Measurements from ENCODE around the gene SH2B2.
A peak's percentile ranks its signal among the peaks of the same experiment; 100 is the strongest.

Gene SH2B2

GRCh38 chr7:102286237-102287110 lies at the start of gene SH2B2:
Gene SH2B2, plus strand, starts transcription at chr7:102286868. Its CDS starts 13,683 bp downstream, at chr7:102300551.
- peaks cover 6% of the 10 kb centered on the region for H3K4me1 ChIP-seq (ENCODE audit: control insufficient read depth, low read depth, low read length)
- H3K27me3 ChIP-seq (ENCODE audit: control insufficient read depth, insufficient read depth, low read length), result peaks cover 15% of the 10 kb centered on the region
- H3K27ac ChIP-seq (ENCODE audit: low read length), result no peak within 1 kb of the TSS
- no peaks in the 10 kb centered on the region for H3K36me3 ChIP-seq (ENCODE audit: control insufficient read depth, low read depth, low read length)
- peak within 1 kb of the TSS; percentile 67 for H3K9ac ChIP-seq (ENCODE audit: low read length)
- H3K9me3 ChIP-seq (ENCODE audit: control insufficient read depth, low read depth, low read length), result no peaks in the 10 kb centered on the region
- H3K4me3 ChIP-seq (ENCODE audit: low read length), result peak within 1 kb of the TSS; percentile 83

DNA sequence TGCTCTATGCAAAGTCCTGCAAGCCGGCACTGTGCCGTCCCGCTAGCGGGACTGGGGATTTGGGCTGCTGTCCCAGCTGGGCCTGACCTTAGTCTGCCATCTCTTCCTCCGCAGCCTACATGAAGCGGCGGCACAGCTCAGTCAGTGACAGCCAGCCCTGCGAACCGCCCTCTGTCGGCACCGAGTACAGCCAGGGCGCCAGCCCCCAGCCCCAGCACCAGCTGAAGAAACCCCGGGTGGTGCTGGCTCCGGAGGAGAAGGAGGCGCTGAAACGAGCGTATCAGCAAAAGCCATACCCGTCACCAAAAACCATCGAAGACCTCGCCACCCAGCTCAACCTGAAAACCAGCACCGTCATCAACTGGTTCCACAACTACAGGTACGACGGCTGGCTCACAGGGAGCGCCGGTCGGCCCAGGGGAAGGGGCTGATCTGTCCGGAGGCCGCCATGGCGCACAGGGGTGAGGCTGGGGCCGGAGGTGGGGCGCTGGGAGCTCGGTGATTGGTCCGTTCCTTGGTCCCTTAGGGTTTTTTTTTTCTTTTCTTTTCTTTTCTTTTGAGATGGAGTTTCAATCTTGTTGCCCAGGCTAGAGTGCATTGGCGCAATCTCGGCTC lies 47.4 kb upstream of the SH2B2 start:
- no peak overlapping the region for H3K9ac ChIP-seq (ENCODE audit: low read length)
- H3K27me3 ChIP-seq (ENCODE audit: control insufficient read depth, insufficient read depth, low read length), result no peaks in the 10 kb centered on the region
- H3K27ac ChIP-seq (ENCODE audit: low read length), result no peak overlapping the region
- no peaks in the 10 kb centered on the region for H3K9me3 ChIP-seq (ENCODE audit: control insufficient read depth, low read depth, low read length)
- H3K4me1 ChIP-seq (ENCODE audit: control insufficient read depth, low read depth, low read length), result no peaks in the 10 kb centered on the region
- peaks cover 15% of the 10 kb centered on the region for H3K36me3 ChIP-seq (ENCODE audit: control insufficient read depth, low read depth, low read length)
- no peak overlapping the region for H3K4me3 ChIP-seq (ENCODE audit: low read length)

GRCh38 chr7:102241431-102241830 lies 45.2 kb upstream of the SH2B2 start:
- Histone ChIP-seq H3K36me3 (ENCODE audit: control insufficient read depth, low read depth, low read length) (peaks cover 10% of the 10 kb centered on the region), H3K9ac (ENCODE audit: low read length) (no peak overlapping the region), H3K4me3 (ENCODE audit: low read length) (no peak overlapping the region), H3K27ac (ENCODE audit: low read length) (no peak overlapping the region), H3K4me1 (ENCODE audit: control insufficient read depth, low read depth, low read length) (no peaks in the 10 kb centered on the region), H3K9me3 (ENCODE audit: control insufficient read depth, low read depth, low read length) (no peaks in the 10 kb centered on the region), H3K27me3 (ENCODE audit: control insufficient read depth, insufficient read depth, low read length) (no peaks in the 10 kb centered on the region)

DNA sequence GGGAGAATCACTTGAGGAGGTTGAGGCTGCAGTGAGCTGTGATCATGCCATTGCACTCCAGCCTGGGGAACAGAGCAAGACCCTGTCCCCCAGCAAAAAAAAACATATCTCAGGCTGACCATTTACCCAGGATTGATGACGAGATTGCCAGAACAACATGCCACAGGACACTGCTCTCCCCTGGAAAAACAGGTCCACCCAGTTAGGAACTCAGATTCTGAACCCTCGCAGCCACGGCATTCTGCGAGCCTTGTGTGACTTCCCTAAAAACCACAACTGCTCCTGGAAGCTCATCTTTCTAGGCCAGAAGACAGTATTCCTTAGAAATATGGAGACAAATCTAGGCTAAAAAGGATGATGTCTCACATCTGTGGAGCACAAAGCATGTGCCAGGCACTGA lies 42.1 kb upstream of the SH2B2 start:
- Histone ChIP-seq H3K36me3 (ENCODE audit: control insufficient read depth, low read depth, low read length) (peaks cover 10% of the 10 kb centered on the region), H3K4me1 (ENCODE audit: control insufficient read depth, low read depth, low read length) (no peaks in the 10 kb centered on the region), H3K4me3 (ENCODE audit: low read length) (no peak overlapping the region), H3K9me3 (ENCODE audit: control insufficient read depth, low read depth, low read length) (no peaks in the 10 kb centered on the region), H3K27me3 (ENCODE audit: control insufficient read depth, insufficient read depth, low read length) (no peaks in the 10 kb centered on the region), H3K9ac (ENCODE audit: low read length) (no peak overlapping the region), H3K27ac (ENCODE audit: low read length) (no peak overlapping the region)

DNA sequence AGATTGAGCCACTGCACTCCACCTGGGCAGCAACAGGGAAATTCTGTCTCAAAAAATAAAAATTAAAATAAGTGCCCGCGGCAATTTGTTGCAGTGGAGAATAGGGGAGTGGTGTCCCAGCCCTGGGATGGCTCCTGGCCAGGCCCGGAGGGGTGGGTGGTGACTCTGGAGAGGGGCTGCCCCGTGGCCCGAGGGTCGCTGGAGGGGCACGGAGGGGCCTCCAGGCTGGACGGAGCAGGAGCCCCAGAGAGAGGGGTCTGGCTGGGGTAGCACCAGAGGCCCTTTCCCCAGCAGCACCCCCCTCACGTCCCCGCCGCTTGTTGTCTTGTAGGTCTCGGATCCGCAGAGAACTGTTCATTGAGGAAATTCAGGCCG lies 38.6 kb upstream of the SH2B2 start:
- Histone ChIP-seq H3K9me3 (ENCODE audit: control insufficient read depth, low read depth, low read length) (no peaks in the 10 kb centered on the region), H3K27ac (ENCODE audit: low read length) (no peak overlapping the region), H3K4me1 (ENCODE audit: control insufficient read depth, low read depth, low read length) (no peaks in the 10 kb centered on the region), H3K9ac (ENCODE audit: low read length) (no peak overlapping the region), H3K36me3 (ENCODE audit: control insufficient read depth, low read depth, low read length) (no peaks in the 10 kb centered on the region), H3K27me3 (ENCODE audit: control insufficient read depth, insufficient read depth, low read length) (no peaks in the 10 kb centered on the region), H3K4me3 (ENCODE audit: low read length) (no peak overlapping the region)

- no peak overlapping the region for H3K27ac ChIP-seq (ENCODE audit: low read length)
- no peak overlapping the region for H3K9ac ChIP-seq (ENCODE audit: low read length)
Observed at GRCh38 chr7:102248456-102249395, 37.9 kb upstream of the SH2B2 start.

GRCh38 chr7:102251531-102252365 lies 34.9 kb upstream of the SH2B2 start:
- Histone ChIP-seq H3K27ac (ENCODE audit: low read length) (no peak overlapping the region), H3K4me1 (ENCODE audit: control insufficient read depth, low read depth, low read length) (no peaks in the 10 kb centered on the region), H3K27me3 (ENCODE audit: control insufficient read depth, insufficient read depth, low read length) (no peaks in the 10 kb centered on the region), H3K4me3 (ENCODE audit: low read length) (no peak overlapping the region), H3K36me3 (ENCODE audit: control insufficient read depth, low read depth, low read length) (no peaks in the 10 kb centered on the region), H3K9ac (ENCODE audit: low read length) (no peak overlapping the region), H3K9me3 (ENCODE audit: control insufficient read depth, low read depth, low read length) (no peaks in the 10 kb centered on the region)

More at GRCh38 chr7:102248456-102249395, 37.9 kb upstream of the SH2B2 start:
- Histone ChIP-seq H3K9me3 (ENCODE audit: control insufficient read depth, low read depth, low read length) (no peaks in the 10 kb centered on the region), H3K4me1 (ENCODE audit: control insufficient read depth, low read depth, low read length) (no peaks in the 10 kb centered on the region), H3K27me3 (ENCODE audit: control insufficient read depth, insufficient read depth, low read length) (no peaks in the 10 kb centered on the region), H3K36me3 (ENCODE audit: control insufficient read depth, low read depth, low read length) (no peaks in the 10 kb centered on the region), H3K4me3 (ENCODE audit: low read length) (no peak overlapping the region)

DNA sequence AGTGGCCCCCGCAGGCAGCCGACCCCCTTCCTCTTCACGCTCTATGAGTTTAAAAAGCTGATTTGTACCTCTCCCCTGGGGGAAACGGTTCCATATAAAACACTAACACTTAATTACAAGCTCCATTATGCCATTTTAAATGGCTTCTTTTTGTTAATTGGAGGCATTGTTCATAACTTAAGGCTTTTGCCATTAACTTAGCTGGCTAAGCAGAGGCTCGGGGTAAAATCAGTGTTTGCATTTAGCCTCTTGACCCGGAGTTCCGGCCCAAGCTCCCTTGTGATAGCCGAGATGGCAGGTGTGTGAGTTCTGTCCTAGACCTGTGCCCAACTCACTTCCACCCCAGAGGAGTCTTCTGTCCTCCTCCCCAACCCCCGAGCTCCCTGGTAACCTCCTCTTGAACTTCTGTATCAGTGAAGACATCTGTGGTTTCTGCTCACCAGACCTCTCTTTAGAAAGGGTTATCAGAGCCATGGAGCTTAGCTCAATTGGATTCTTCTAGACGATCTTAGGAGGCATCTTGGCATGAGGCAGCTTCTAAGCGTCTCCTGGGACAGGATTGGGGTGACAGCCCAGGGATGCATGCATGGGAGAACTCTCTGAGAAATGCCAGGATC lies 34.2 kb upstream of the SH2B2 start:
- no peaks in the 10 kb centered on the region for H3K9me3 ChIP-seq (ENCODE audit: control insufficient read depth, low read depth, low read length)
- H3K4me1 ChIP-seq (ENCODE audit: control insufficient read depth, low read depth, low read length), result no peaks in the 10 kb centered on the region
- no peaks in the 10 kb centered on the region for H3K36me3 ChIP-seq (ENCODE audit: control insufficient read depth, low read depth, low read length)
- H3K27me3 ChIP-seq (ENCODE audit: control insufficient read depth, insufficient read depth, low read length), result no peaks in the 10 kb centered on the region
- no peak overlapping the region for H3K27ac ChIP-seq (ENCODE audit: low read length)
- no peak overlapping the region for H3K4me3 ChIP-seq (ENCODE audit: low read length)
- H3K9ac ChIP-seq (ENCODE audit: low read length), result no peak overlapping the region

- no peaks in the 10 kb centered on the region for H3K27me3 ChIP-seq (ENCODE audit: control insufficient read depth, insufficient read depth, low read length)
- H3K9ac ChIP-seq (ENCODE audit: low read length), result no peak overlapping the region
- H3K27ac ChIP-seq (ENCODE audit: low read length), result no peak overlapping the region
- H3K36me3 ChIP-seq (ENCODE audit: control insufficient read depth, low read depth, low read length), result no peaks in the 10 kb centered on the region
- no peaks in the 10 kb centered on the region for H3K9me3 ChIP-seq (ENCODE audit: control insufficient read depth, low read depth, low read length)
- no peaks in the 10 kb centered on the region for H3K4me1 ChIP-seq (ENCODE audit: control insufficient read depth, low read depth, low read length)
- no peak overlapping the region for H3K4me3 ChIP-seq (ENCODE audit: low read length)
Observed at GRCh38 chr7:102253066-102253972, 33.3 kb upstream of the SH2B2 start.

- no peaks in the 10 kb centered on the region for H3K36me3 ChIP-seq (ENCODE audit: control insufficient read depth, low read depth, low read length)
- no peak overlapping the region for H3K27ac ChIP-seq (ENCODE audit: low read length)
- no peaks in the 10 kb centered on the region for H3K27me3 ChIP-seq (ENCODE audit: control insufficient read depth, insufficient read depth, low read length)
- no peaks in the 10 kb centered on the region for H3K4me1 ChIP-seq (ENCODE audit: control insufficient read depth, low read depth, low read length)
- H3K4me3 ChIP-seq (ENCODE audit: low read length), result no peak overlapping the region
- H3K9ac ChIP-seq (ENCODE audit: low read length), result no peak overlapping the region
- no peaks in the 10 kb centered on the region for H3K9me3 ChIP-seq (ENCODE audit: control insufficient read depth, low read depth, low read length)
Observed at GRCh38 chr7:102253973-102254370, 32.7 kb upstream of the SH2B2 start.

Measured in iPS-18a (cell line).